Colonic mucosa (tissue), 4 donors: ENCODE measurements around the gene DEGS2. TPM values are rescaled to one million over a fixed set of nuclear protein-coding genes. Genes with fewer than 3 reads are reported as not detected.
A peak's percentile ranks its signal among the peaks of the same experiment; 100 is the strongest.

Experiments
- DNase-seq: peaks from one replicate; pipeline ENCODE4 v3.0.0-alpha.2; 2020
- H3K27ac ChIP-seq: fragments of 200-600 bp; one replicate; pipeline ENCODE4 v1.8.0; 2021
- H3K27me3 ChIP-seq: fragments of 200-600 bp; one replicate; pipeline ENCODE4 v1.8.0; 2021
- H3K36me3 ChIP-seq: fragments of 200-600 bp; one replicate; pipeline ENCODE4 v1.8.0; 2021
- H3K4me1 ChIP-seq: fragments of 200-600 bp; one replicate; pipeline ENCODE4 v1.8.0; 2021; ENCODE audit warnings: mild to moderate bottlenecking
- H3K4me3 ChIP-seq: fragments of 200-600 bp; one replicate; pipeline ENCODE4 v1.8.0; 2021
- H3K9ac ChIP-seq, 2 donors: one replicate each; pipeline ENCODE4 v1.7.0; 2013; ENCODE audit warnings: control low read depth in 2 of 2, low read depth in 2 of 2, low read length in 2 of 2
- H3K9me3 ChIP-seq: fragments of 200-600 bp; one replicate; pipeline ENCODE4 v1.8.0; 2021
- intact Hi-C: fragments of 100-400 bp; cut with DNase I; formaldehyde crosslinking; loops from one replicate; pipeline ENCODE4 v1.14.1; 2022
- microRNA-seq: library from miRNA; unstranded; fragments of <30 nt; microRNA quantifications from one replicate; pipeline ENCODE4, GENCODE V29; 2019
- total RNA-seq, 2 donors: library from RNA; stranded (reverse); fragmentation: NEBNext Ultra II Directional in 1 of 2; extraction: Animal tissue kit (Norgen Biotek cat#: 25700) in 1 of 2; gene quantifications; one replicate each; pipeline ENCODE4 v1.2.1, GENCODE V29; 2021
- TF ChIP-seq, protein P1 (sequence below): fragments of 200-600 bp; IDR thresholded peaks from one replicate; pipeline ENCODE4 v1.8.0; 2022; ENCODE audit warnings: antibody characterized with exemption, mild to moderate bottlenecking
- donor health status: healthy.
- donor health status: DM: no; HTN: no; CAD: no.
- donor health status: DM: no; HTN: no; CAD: no.

DEGS2 gene
- total RNA-seq, 2 donors from 2014 or later, result 37.0 to 54.3 TPM

DNA sequence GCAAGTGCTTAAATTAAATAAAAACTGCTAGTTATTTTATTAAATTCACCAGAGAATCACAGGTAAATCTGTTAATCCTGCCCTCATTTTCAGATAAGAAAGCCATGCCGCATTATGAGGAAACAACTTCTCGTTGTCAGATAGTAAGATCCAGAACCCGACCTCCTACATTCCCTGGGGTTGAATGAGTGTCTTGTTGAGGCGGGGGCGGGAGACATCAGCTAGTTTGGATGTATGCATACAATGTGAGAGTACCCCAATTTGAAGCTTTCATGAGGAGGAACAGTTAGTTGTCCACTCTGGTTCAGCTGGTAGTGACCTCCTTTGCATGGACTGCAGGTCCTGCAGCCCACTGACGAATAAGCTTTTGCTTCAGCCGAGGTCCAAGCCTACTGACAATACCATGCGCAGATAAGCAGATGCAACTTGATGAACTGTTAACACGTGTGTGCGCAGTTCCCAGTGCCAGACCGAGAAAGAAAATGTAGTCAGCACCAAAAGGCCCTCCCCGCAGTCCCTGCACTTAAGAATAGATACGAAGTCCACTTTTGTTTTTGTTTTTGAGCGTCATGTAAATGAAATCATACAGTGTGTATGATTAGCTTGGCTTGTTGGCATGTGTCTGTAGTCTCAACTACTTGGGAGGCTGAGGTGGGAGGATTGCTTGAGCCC lies 59.3 kb downstream of the DEGS2 start:
- H3K4me3 ChIP-seq, result no peak overlapping the region
- H3K27me3 ChIP-seq, result no peaks in the 10 kb centered on the region
- no peak for DNase-seq
- H3K36me3 ChIP-seq, result no peaks in the 10 kb centered on the region
- no peaks in the 10 kb centered on the region for H3K9me3 ChIP-seq
- no peak overlapping the region for H3K9ac ChIP-seq
- intact Hi-C loops, result no loop called here
- H3K27ac ChIP-seq, result no peak overlapping the region
- TF ChIP-seq, protein P1, sequence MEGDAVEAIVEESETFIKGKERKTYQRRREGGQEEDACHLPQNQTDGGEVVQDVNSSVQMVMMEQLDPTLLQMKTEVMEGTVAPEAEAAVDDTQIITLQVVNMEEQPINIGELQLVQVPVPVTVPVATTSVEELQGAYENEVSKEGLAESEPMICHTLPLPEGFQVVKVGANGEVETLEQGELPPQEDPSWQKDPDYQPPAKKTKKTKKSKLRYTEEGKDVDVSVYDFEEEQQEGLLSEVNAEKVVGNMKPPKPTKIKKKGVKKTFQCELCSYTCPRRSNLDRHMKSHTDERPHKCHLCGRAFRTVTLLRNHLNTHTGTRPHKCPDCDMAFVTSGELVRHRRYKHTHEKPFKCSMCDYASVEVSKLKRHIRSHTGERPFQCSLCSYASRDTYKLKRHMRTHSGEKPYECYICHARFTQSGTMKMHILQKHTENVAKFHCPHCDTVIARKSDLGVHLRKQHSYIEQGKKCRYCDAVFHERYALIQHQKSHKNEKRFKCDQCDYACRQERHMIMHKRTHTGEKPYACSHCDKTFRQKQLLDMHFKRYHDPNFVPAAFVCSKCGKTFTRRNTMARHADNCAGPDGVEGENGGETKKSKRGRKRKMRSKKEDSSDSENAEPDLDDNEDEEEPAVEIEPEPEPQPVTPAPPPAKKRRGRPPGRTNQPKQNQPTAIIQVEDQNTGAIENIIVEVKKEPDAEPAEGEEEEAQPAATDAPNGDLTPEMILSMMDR, result no peak
- no peaks in the 10 kb centered on the region for H3K4me1 ChIP-seq

DNA sequence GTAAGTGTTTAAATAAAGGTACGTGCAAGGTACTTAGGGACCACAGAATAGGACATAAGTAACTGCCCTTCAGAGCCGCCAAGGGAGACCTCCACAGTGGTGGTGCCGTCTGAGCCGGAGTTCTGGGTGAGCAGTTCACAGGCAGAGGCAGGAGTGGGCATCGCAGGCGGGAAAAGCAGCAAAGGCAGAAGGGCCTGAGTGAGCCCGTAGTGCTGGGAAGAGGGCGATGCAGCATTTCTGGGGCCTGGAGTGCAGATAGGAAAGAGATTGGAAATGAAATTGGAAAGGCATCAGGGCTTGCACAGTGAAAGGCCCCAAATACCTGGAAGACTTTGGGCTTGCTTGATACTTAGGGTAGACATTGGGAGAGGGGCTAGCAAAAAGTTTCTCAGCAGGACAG lies 61.3 kb downstream of the DEGS2 start:
- no peak for DNase-seq
- intact Hi-C loops, result no loop called here
- Histone ChIP-seq H3K4me3 (no peak overlapping the region), H3K9ac (no peak overlapping the region), H3K27ac (no peak overlapping the region), H3K4me1 (no peaks in the 10 kb centered on the region), H3K27me3 (no peaks in the 10 kb centered on the region), H3K36me3 (no peaks in the 10 kb centered on the region), H3K9me3 (no peaks in the 10 kb centered on the region)
- TF ChIP-seq, protein P1, result no peak

DNA sequence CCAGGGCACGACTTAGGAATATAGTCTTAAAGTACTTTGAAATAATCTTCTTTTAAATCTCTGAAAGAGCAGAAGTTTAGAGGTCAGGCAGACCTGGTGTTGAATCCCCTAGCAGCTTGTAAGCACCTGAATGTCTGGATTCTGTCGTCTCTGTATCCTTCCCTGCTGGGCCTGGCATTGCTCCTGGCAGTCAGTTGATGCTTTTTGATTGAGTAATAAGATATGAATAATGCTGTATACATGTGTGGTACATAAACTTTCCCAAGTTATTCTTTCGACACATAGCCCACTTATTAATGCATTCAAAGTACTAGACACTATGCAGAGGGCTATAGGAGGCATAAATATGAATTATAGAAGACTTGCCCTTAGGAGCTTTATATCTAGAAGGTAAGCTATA lies 62.8 kb downstream of the DEGS2 start:
- intact Hi-C loops, result no loop called here
- H3K9ac ChIP-seq, result no peak overlapping the region
- no peaks in the 10 kb centered on the region for H3K4me1 ChIP-seq
- no peaks in the 10 kb centered on the region for H3K36me3 ChIP-seq
- H3K27ac ChIP-seq, result no peak overlapping the region
- no peaks in the 10 kb centered on the region for H3K9me3 ChIP-seq
- H3K4me3 ChIP-seq, result no peak overlapping the region
- DNase-seq, result no peak
- TF ChIP-seq, protein P1, result no peak
- H3K27me3 ChIP-seq, result no peaks in the 10 kb centered on the region

Small RNA genes within 50 kb of the gene (microRNA-seq; reads per million reads assigned to microRNA genes)
- 79.4 reads per million, percentile 51 among the genes with 10 or more reads in this experiment for gene MIR151B
- 2,094 reads per million, percentile 85 among the genes with 10 or more reads in this experiment for gene MIR342

Other genes starting within 250 kb of the DEGS2 start
- 10 to 100 TPM; 13.7 to 15.4 TPM for gene EVL, start 94.2 kb downstream of the DEGS2 start, total RNA-seq
- 10 to 100 TPM; 73.2 to 90.4 TPM for gene YY1, start 79.5 kb upstream of the DEGS2 start, total RNA-seq
- 10 to 100 TPM; 28.6 to 34.8 TPM for gene SLC25A29, start 146.8 kb upstream of the DEGS2 start, total RNA-seq
- gene SLC25A47, start 163.7 kb upstream of the DEGS2 start, total RNA-seq, result not detected
- 10 to 100 TPM in 1 of 2 donors, 1 to 10 TPM in 1; 5.8 to 12.4 TPM for gene WDR25, start 216.8 kb upstream of the DEGS2 start, total RNA-seq